ENCODE measurements around the gene ACAD9. TPM values are rescaled to one million over a fixed set of nuclear protein-coding genes. Genes with fewer than 3 reads are reported as not detected.

The ACAD9 gene
- total and polyA plus RNA-seq, 12 donors: 20.8 to 45.9 (median 37.2) TPM

DNA sequence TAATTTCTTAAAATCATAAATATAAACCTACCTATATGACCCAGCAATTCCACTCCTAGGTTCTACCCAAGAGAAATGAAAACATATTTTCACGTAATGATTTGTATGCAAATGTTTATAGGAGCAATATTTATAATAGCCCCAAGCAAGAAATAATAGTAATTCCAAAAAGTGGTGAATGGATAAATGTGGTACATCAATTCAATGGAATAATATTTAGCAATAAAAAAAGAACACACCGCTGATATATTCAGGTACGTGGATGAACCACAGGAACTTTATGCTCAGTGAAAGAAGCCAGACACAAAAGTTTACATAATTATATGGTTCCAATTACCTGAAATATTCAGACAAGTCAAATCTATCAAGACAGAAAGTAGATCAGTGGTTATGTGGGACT, 49.9 kb downstream of the ACAD9 start:
- DNase-seq (no peak), ATAC-seq (no peak)
- 88 to 97% methylated on average over 3 of the region's 3 CpGs for WGBS, 2 donors
- no peak overlapping the region for H3K27ac ChIP-seq
- no peaks in the 10 kb centered on the region for H3K4me1 ChIP-seq
- intact Hi-C loops (cut with DNase I): no loop called here
- no peak overlapping the region for H3K4me3 ChIP-seq
- H3K27me3 ChIP-seq: no peaks in the 10 kb centered on the region
- peaks cover 0 to 35% (median 2%) of the 10 kb centered on the region in 11 donors for H3K9me3 ChIP-seq
- TF ChIP-seq, protein P1, sequence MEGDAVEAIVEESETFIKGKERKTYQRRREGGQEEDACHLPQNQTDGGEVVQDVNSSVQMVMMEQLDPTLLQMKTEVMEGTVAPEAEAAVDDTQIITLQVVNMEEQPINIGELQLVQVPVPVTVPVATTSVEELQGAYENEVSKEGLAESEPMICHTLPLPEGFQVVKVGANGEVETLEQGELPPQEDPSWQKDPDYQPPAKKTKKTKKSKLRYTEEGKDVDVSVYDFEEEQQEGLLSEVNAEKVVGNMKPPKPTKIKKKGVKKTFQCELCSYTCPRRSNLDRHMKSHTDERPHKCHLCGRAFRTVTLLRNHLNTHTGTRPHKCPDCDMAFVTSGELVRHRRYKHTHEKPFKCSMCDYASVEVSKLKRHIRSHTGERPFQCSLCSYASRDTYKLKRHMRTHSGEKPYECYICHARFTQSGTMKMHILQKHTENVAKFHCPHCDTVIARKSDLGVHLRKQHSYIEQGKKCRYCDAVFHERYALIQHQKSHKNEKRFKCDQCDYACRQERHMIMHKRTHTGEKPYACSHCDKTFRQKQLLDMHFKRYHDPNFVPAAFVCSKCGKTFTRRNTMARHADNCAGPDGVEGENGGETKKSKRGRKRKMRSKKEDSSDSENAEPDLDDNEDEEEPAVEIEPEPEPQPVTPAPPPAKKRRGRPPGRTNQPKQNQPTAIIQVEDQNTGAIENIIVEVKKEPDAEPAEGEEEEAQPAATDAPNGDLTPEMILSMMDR (IDR thresholded peaks at IDR 0.05): no peak
- H3K36me3 ChIP-seq: no peaks in the 10 kb centered on the region

GRCh38 chr3:128931046-128931445, 51.6 kb downstream of the ACAD9 start:
- H3K9me3 ChIP-seq: peaks cover 0 to 22% (median 2%) of the 10 kb centered on the region in 11 donors

GRCh38 chr3:128932516-128933212, 53.2 kb downstream of the ACAD9 start:
- DNase-seq: no peak
- ATAC-seq: no peak
- Histone ChIP-seq H3K27me3 (no peaks in the 10 kb centered on the region), H3K9me3 (peaks cover 0 to 10% (median 2%) of the 10 kb centered on the region in 11 donors), H3K36me3 (no peaks in the 10 kb centered on the region), H3K4me1 (no peaks in the 10 kb centered on the region), H3K4me3 (no peak overlapping the region), H3K27ac (no peak overlapping the region)
- 84 to 88% methylated on average over 12 of the region's 12 CpGs for WGBS, 2 donors
- TF ChIP-seq, protein P1 (IDR thresholded peaks at IDR 0.05): no peak
- intact Hi-C loops (cut with DNase I): no loop called here

More at GRCh38 chr3:128931046-128931445, 51.6 kb downstream of the ACAD9 start:
- H3K36me3 ChIP-seq: no peaks in the 10 kb centered on the region
- DNase-seq (no peak), ATAC-seq (no peak)
- no peaks in the 10 kb centered on the region for H3K4me1 ChIP-seq
- no peak overlapping the region for H3K4me3 ChIP-seq
- intact Hi-C loops (cut with DNase I): no loop called here
- WGBS, 2 donors: 85 to 87% methylated on average over 10 of the region's 10 CpGs
- TF ChIP-seq, protein P1 (IDR thresholded peaks at IDR 0.05): no peak
- H3K27ac ChIP-seq: no peak overlapping the region
- no peaks in the 10 kb centered on the region for H3K27me3 ChIP-seq

- TF ChIP-seq, protein P1 (IDR thresholded peaks at IDR 0.05): no peak
- peaks cover 0 to 10% (median 2%) of the 10 kb centered on the region in 11 donors for H3K9me3 ChIP-seq
- no peaks in the 10 kb centered on the region for H3K27me3 ChIP-seq
- H3K27ac ChIP-seq: no peak overlapping the region
- H3K4me1 ChIP-seq: no peaks in the 10 kb centered on the region
- intact Hi-C loops (cut with DNase I): no loop called here
- WGBS, 2 donors: 73 to 75% methylated on average over 9 of the region's 9 CpGs
- H3K4me3 ChIP-seq: no peak overlapping the region
- no peaks in the 10 kb centered on the region for H3K36me3 ChIP-seq
- DNase-seq (no peak), ATAC-seq (no peak)
Measured at GRCh38 chr3:128933213-128933921, 53.9 kb downstream of the ACAD9 start.
